HEK293 (cell line): Measurements from ENCODE around the gene CNOT6L.

Source experiments
- ZBTB7A ChIP-seq: fragments of 450-650 bp; formaldehyde crosslinking; IDR thresholded peaks from 2 replicates; pipeline ENCODE4 v1.5.1; 2016; ENCODE audit warnings: low read depth, missing biosample characterization, missing genetic modification characterization
- ZNF544 ChIP-seq: fragments of 450-650 bp; formaldehyde crosslinking; IDR thresholded peaks from 2 replicates; pipeline ENCODE4 v1.5.0; 2017; ENCODE audit warnings: missing biosample characterization, missing genetic modification characterization
- TF ChIP-seq, protein P1 (sequence below): fragments of 450-650 bp; formaldehyde crosslinking; IDR thresholded peaks from 2 replicates; pipeline ENCODE4 v1.5.1; 2016; ENCODE audit warnings: missing biosample characterization, missing genetic modification characterization

GRCh38 chr4:77849278-77849965 lies 30.3 kb upstream of the CNOT6L start:
- no peak for TF ChIP-seq ZBTB7A (tag by site-specific recombination)
- no peak for TF ChIP-seq ZNF544
- TF ChIP-seq, protein P1, sequence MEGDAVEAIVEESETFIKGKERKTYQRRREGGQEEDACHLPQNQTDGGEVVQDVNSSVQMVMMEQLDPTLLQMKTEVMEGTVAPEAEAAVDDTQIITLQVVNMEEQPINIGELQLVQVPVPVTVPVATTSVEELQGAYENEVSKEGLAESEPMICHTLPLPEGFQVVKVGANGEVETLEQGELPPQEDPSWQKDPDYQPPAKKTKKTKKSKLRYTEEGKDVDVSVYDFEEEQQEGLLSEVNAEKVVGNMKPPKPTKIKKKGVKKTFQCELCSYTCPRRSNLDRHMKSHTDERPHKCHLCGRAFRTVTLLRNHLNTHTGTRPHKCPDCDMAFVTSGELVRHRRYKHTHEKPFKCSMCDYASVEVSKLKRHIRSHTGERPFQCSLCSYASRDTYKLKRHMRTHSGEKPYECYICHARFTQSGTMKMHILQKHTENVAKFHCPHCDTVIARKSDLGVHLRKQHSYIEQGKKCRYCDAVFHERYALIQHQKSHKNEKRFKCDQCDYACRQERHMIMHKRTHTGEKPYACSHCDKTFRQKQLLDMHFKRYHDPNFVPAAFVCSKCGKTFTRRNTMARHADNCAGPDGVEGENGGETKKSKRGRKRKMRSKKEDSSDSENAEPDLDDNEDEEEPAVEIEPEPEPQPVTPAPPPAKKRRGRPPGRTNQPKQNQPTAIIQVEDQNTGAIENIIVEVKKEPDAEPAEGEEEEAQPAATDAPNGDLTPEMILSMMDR (tag by site-specific recombination): no peak
